ACHN (cell line): ENCODE results near the gene SUPT3H.
"Not testable (repeated sequence)": the region's sequence is repeated elsewhere in the genome, so short reads cannot be mapped to it uniquely, and the experiment has no call there.

Experiments used
- DNase-seq: peaks from one replicate; pipeline ENCODE4 v3.0.0-alpha.2; 2015
- in situ Hi-C: cut with HindIII; loops from 2 replicates; pipeline ENCODE4 v1.10.0; 2017; ENCODE audit warnings: low sequenced_read_pairs, low pct_ligation_motif_present, low pct_unique_long_range_greater_than_20kb

SUPT3H gene

GRCh38 chr6:45105170-45105820 is 272.4 kb downstream of the SUPT3H start:
- no peak for DNase-seq
- in situ Hi-C loops = no loop called here

- in situ Hi-C loops = no loop called here
- no peak for DNase-seq
Observed at GRCh38 chr6:45104429-45104828, 273.3 kb downstream of the SUPT3H start.

- in situ Hi-C loops = no loop called here
- no peak for DNase-seq
Observed at GRCh38 chr6:45098256-45098655, 279.5 kb downstream of the SUPT3H start.

DNA sequence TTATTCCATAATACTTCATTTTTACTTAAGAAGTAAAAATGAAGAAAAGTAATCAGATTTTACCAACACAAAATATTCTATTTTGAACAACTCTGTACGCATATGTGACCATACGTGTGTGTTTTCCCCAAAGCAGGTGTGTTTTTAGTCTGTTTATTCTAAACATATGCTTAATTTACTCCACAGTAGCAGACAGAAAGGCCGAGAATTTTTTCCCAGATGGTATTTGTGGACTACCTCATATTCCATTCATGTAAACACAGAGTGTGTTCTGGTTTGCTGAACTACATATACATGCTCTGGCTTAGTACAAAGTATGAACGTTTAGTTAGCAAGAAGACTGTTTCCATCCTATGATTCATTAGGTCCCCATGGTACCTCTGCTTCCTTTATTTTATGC is 282.9 kb downstream of the SUPT3H start:
- in situ Hi-C loops = no loop called here
- no peak for DNase-seq

GRCh38 chr6:45092135-45092534 is 285.6 kb downstream of the SUPT3H start:
- in situ Hi-C loops = no loop called here

GRCh38 chr6:45086360-45087084 is 291.2 kb downstream of the SUPT3H start:
- DNase-seq = no peak

More at GRCh38 chr6:45092135-45092534, 285.6 kb downstream of the SUPT3H start:
- DNase-seq = no peak

GRCh38 chr6:45084257-45084656 is 293.5 kb downstream of the SUPT3H start:
- in situ Hi-C loops = no loop called here
- no peak for DNase-seq

More at GRCh38 chr6:45086360-45087084, 291.2 kb downstream of the SUPT3H start:
- in situ Hi-C loops = no loop called here

DNA sequence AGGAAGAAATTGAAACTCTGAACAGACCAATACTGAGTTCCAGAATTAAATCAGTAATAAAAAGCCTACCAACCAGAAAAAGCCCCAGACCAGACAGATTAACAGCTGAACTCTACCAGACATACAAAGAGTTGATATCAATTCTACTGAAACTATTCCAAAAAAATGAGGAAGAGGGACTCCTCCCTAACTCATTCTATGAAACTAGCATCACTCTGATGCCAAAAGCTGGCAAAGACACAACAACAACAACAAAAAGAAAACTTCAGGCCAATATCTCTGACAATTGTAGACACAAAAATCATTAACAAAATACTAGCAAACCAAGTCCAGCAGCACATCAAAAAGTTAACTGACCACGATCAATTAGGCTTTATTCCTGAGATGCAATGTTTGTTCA is 295.6 kb downstream of the SUPT3H start:
- in situ Hi-C loops = no loop called here

GRCh38 chr6:45081634-45082033 is 296.1 kb downstream of the SUPT3H start:
- DNase-seq = no peak
- in situ Hi-C loops = no loop called here

More for the DNA sequence above, 295.6 kb downstream of the SUPT3H start:
- no peak for DNase-seq

- in situ Hi-C loops = no loop called here
- no peak for DNase-seq
Observed at GRCh38 chr6:45078432-45078831, 299.3 kb downstream of the SUPT3H start.

DNA sequence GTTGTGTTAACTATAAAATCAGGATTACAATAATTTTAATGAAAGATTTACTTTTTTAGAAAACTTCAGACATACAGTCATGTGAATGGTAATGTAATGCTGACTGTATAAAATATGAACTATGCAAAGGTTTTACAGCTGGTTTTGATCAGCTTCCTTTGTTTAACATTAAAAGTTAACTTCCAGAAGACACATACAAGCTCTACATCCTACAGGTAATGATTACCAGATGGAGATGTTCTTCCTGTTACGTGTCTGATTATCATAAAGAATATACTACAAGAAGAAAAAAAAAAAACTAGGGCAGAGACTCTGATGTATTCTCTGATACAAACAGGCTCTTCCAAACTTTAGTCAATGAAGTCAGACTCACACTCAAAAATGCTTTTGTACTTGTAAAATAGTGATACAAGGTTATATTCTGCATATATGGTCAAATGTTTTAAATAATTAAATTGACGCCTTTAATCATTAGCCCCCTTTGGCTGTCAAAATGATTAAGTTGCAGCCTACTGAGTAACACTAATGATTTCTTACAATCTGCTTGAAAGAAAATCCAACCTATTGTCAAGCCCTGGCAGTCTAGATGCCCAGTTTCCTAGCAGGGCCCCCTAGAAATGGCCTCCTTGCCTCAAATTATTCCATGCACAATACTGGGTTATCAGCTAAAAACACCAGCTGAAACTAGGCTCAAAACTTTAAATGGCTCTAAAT is 301.4 kb downstream of the SUPT3H start:
- in situ Hi-C loops = no loop called here
- DNase-seq = no peak

GRCh38 chr6:45075246-45075645 is 302.5 kb downstream of the SUPT3H start:
- DNase-seq = peak; percentile 52
- in situ Hi-C loops = no loop called here

GRCh38 chr6:45074439-45074838 is 303.3 kb downstream of the SUPT3H start:
- in situ Hi-C loops = no loop called here
- no peak for DNase-seq

DNA sequence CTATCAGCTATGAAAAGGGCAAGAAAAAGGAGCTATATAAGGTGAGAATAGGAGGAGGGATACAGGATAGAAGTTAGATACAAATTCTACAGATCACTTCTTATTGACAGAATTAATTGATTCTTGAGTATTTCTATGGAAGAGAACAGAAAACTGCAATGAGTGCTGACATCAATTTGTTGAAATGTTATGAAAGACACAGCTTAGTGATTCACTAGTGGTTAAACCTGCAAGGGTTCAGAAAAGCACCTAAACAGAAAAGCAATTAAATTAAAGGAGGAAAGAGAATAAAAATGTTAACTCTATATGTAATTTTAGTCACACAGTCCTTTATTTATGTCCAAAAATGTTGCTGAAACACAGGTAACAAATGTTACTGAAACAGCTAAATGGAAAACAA is 304.0 kb downstream of the SUPT3H start:
- DNase-seq = no peak
- in situ Hi-C loops = no loop called here

DNA sequence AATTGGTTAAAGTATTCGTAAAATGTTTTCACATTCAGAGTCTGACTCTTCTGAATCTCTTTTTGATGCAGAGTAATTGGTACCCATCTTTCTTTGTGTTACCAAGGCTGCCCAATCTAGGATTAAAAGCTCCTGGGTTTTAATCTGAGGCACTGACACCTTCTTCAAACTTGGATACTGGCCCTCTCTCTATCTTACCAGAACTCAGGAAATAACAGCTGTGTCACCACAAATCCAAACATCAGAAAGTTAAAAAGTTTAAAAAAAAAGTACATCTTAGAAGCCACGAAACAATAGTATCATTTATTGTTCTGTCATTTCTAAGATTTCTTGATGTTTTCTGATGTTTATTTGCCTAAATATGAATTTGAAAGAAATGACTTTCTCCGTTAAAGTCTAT is 305.1 kb downstream of the SUPT3H start:
- in situ Hi-C loops = no loop called here
- no peak for DNase-seq

DNA sequence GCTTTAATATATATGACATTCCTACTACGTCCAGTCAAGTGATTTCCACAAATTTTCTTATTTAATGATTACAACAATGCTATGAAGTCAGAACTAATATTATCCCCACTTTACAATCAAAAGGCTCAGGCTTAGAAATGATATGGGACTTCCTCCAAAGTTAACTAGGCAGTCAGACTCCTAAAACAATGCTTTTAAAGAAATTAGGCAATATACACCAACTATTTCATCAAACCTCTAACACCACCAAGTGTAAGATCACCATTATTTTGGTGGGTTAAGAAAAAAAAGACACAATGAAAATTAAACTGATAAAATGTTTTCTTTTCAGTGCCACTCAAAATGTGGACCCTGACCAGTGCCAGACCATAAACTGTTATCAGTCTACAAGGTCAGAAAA is 305.7 kb downstream of the SUPT3H start:
- no peak for DNase-seq
- in situ Hi-C loops = no loop called here

DNA sequence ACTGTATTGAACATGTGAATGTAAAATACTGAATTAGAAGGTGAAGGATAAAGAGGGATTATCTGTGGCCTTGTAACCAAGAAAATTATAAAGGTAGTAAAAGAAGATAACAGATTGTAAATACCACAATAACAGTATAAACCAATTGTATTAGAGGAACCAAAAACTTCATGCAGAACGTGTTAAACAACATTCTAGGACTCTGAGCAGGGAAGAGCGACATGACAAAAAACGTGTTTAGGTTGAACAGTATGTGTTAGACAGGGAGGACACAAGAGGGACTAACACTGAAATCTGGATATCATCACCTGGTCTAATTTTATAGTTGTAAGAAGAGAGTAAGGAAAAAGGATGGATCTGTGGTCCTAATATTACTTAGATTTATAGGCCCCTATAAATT is 308.6 kb downstream of the SUPT3H start:
- in situ Hi-C loops = no loop called here
- no peak for DNase-seq

DNA sequence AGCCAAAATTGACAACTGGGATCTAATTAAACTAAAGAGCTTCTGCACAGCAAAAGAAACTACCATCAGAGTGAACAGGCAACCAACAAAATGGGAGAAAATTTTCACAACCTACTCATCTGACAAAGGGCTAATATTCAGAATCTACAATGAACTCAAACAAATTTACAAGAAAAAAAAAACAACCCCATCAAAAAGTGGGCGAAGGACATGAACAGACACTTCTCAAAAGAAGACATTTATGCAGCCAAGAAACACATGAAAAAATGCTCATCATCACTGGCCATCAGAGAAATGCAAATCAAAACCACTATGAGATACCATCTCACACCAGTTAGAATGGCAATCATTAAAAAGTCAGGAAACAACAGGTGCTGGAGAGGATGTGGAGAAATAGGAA is 310.3 kb downstream of the SUPT3H start:
- DNase-seq, in situ Hi-C loops: not testable (repeated sequence)

- DNase-seq, in situ Hi-C loops: not testable (repeated sequence)
Observed at GRCh38 chr6:45062659-45063058, 315.1 kb downstream of the SUPT3H start.
